Measurements from ENCODE around the gene PPIP5K1. TPM values are rescaled to one million over a fixed set of nuclear protein-coding genes. Genes with fewer than 3 reads are reported as not detected.

Gene PPIP5K1
- total and polyA plus RNA-seq, 10 donors = 4.5 to 62.0 (median 36.3) TPM

DNA sequence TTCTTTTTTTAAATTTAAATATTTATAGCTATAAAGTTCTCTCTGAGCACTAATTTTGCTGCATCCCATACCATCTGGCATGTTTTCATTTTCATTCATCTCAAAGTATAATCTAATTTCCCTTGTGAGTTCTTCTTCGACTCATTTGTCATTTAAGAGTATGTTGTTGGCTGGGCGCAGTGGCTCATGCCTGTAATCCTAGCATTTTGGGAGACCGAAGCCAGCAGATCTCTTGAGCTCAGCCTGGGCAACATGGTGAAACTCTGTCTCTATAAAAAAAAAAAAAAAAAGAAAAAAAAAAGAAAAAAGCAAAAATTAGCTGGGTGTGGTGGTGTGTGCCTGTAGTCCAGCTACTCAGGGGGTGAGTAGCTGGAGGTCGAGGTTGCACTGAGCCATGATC, 37.8 kb downstream of the PPIP5K1 start:
- TF ChIP-seq POLR2A (IDR thresholded peaks at IDR 0.05) (no peak), CTCF (IDR thresholded peaks at IDR 0.05 in 8 of 11, conservative IDR thresholded peaks at IDR 0.05 in 3 of 11) (no peak), POLR2AphosphoS5 (IDR thresholded peaks at IDR 0.05) (no peak)
- Histone ChIP-seq H3K4me3 (no peak overlapping the region), H3K27me3 (replicated peaks in 1 of 7) (no peaks in the 10 kb centered on the region), H3K4me1 (no peaks in the 10 kb centered on the region), H3K27ac (no peak overlapping the region), H3K9me3 (peaks cover 0 to 8% (median 7%) of the 10 kb centered on the region in 8 donors), H3K36me3 (peaks cover 0 to 83% (median 17%) of the 10 kb centered on the region in 6 donors)
- intact Hi-C loops (cut with DNase I; ENCODE audit: low total_unique reads) = no loop called here
- DNase-seq = no peak
- WGBS, 5 donors = 94 to 98% (median 96%) methylated on average over 4 of the region's 4 CpGs

- Histone ChIP-seq H3K4me1 (no peaks in the 10 kb centered on the region), H3K36me3 (peaks cover 0 to 68% (median 12%) of the 10 kb centered on the region in 6 donors), H3K9me3 (peaks cover 0 to 8% (median 7%) of the 10 kb centered on the region in 8 donors), H3K27ac (no peak overlapping the region), H3K4me3 (no peak overlapping the region), H3K27me3 (replicated peaks in 1 of 7) (no peaks in the 10 kb centered on the region)
- TF ChIP-seq POLR2AphosphoS5 (IDR thresholded peaks at IDR 0.05) (no peak), POLR2A (IDR thresholded peaks at IDR 0.05) (no peak), CTCF (IDR thresholded peaks at IDR 0.05 in 8 of 11, conservative IDR thresholded peaks at IDR 0.05 in 3 of 11) (no peak)
- DNase-seq = no peak
- 85 to 88% (median 86%) methylated on average over 10 of the region's 10 CpGs for WGBS, 5 donors
- intact Hi-C loops (cut with DNase I; ENCODE audit: low total_unique reads) = no loop called here
These were observed 39.3 kb downstream of the PPIP5K1 start for GRCh38 chr15:43550527-43551363.

DNA sequence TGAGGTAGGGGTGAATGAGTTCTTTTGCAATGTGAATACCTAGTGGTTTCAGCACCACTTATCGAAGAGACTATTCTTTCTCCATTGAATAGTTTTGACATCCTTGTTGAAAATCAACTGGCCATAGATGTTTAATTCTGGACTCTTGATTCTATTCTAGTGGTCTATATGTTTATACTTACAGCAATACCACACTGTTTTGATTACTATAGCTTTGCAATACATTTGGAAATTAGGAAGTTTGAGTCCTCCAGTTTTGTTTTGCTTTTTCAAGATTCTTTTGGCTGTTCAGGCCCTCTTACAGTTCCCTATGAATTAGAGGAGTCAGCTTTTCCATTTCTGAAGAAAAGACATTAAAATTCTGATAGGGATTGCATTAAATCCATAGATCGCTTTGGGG, 42.5 kb downstream of the PPIP5K1 start:
- no peaks in the 10 kb centered on the region for H3K27me3 ChIP-seq (replicated peaks in 1 of 7)
- WGBS, 5 donors = 96 to 99% (median 98%) methylated on average over 2 of the region's 2 CpGs
- H3K36me3 ChIP-seq = peaks cover 0 to 43% (median 3%) of the 10 kb centered on the region in 6 donors
- TF ChIP-seq CTCF (IDR thresholded peaks at IDR 0.05 in 8 of 11, conservative IDR thresholded peaks at IDR 0.05 in 3 of 11) (no peak), POLR2AphosphoS5 (IDR thresholded peaks at IDR 0.05) (no peak), POLR2A (IDR thresholded peaks at IDR 0.05) (no peak)
- intact Hi-C loops (cut with DNase I; ENCODE audit: low total_unique reads) = no loop called here
- DNase-seq = no peak
- H3K4me1 ChIP-seq = no peaks in the 10 kb centered on the region
- H3K27ac ChIP-seq = no peak overlapping the region
- no peak overlapping the region for H3K4me3 ChIP-seq
- H3K9me3 ChIP-seq = peaks cover 0 to 8% (median 7%) of the 10 kb centered on the region in 8 donors

- Histone ChIP-seq H3K36me3 (peaks cover 0 to 28% (median 3%) of the 10 kb centered on the region in 6 donors), H3K9me3 (peaks cover 0 to 8% (median 7%) of the 10 kb centered on the region in 8 donors), H3K27ac (no peak overlapping the region), H3K4me3 (no peak overlapping the region), H3K4me1 (no peaks in the 10 kb centered on the region), H3K27me3 (replicated peaks in 1 of 7) (no peaks in the 10 kb centered on the region)
- no peak for DNase-seq
- TF ChIP-seq POLR2AphosphoS5 (IDR thresholded peaks at IDR 0.05) (no peak), POLR2A (IDR thresholded peaks at IDR 0.05) (no peak), CTCF (IDR thresholded peaks at IDR 0.05 in 8 of 11, conservative IDR thresholded peaks at IDR 0.05 in 3 of 11) (no peak)
- intact Hi-C loops (cut with DNase I; ENCODE audit: low total_unique reads) = no loop called here
- WGBS, 5 donors = 88 to 100% (median 91%) methylated on average over 1 of the region's 1 CpG
These were observed 44.6 kb downstream of the PPIP5K1 start for GRCh38 chr15:43545426-43545825.

All from spleen (tissue), 11 donors.